Panc1 (cell line): ENCODE measurements around the gene MSRB2.

Source experiments
- CTCF ChIP-seq: fragments of 450-650 bp; IDR thresholded peaks from 2 replicates; pipeline ENCODE4 v1.5.1; 2017; ENCODE audit warnings: mild to moderate bottlenecking
- POLR2AphosphoS5 ChIP-seq: IDR thresholded peaks from 2 replicates; pipeline ENCODE4 v1.6.1; 2012; ENCODE audit warnings: mild to moderate bottlenecking, low read depth, low read length, moderate library complexity
- REST ChIP-seq, 2 experiments: IDR thresholded peaks; 2 replicates each; pipeline ENCODE4 v1.6.1; 2011 to 2012; ENCODE audit warnings: low read depth in 2 of 2, control low read depth in 1 of 2, low read length in 1 of 2, mild to moderate bottlenecking in 1 of 2, moderate library complexity in 1 of 2; ENCODE audit not compliant: insufficient read depth in 1 of 2
- SIN3A ChIP-seq: IDR thresholded peaks from 2 replicates; pipeline ENCODE4 v1.6.1; 2012; ENCODE audit warnings: low read depth, mild to moderate bottlenecking, low read length, moderate library complexity, borderline replicate concordance; ENCODE audit not compliant: insufficient read depth
- TCF7L2 ChIP-seq: IDR thresholded peaks from 2 replicates; pipeline ENCODE4 v1.6.1; 2011; ENCODE audit warnings: mild to moderate bottlenecking, low read depth, low read length, inconsistent platforms

DNA sequence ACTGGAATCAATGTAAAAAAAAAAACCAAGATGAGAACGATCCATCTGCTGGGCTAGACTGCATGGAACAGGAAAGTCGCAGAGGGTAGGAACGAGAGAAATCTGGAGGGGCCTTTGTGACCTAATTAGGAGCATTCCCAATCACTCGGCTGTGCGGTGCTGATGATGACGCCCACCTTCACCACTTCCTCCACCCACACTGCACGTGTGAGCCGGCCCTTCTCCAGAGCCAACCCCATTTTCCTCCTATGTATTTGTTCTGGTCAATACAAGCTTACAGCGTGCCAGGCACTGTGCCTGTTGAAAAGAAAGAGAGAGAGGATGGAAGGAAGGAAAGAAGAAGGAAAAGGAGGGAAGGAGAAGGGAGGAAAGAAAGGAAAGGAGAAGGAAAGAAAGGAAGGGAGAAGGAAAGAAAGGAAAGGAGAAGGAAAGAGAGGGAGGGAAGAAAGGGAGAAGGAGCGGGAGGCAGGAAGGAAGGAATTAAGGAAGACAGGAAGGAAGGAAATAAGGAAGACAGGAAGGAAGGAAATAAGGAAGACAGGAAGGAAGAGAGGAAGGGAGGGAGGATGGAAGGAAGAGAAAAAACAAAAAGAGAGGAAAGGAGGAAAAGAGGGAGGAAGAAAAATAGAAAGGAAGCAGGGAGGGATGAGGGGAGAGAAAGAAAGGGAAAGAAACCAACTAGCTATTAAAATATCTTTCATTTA lies 61.2 kb downstream of the MSRB2 start:
- TF ChIP-seq CTCF (no peak), POLR2AphosphoS5 (no peak), SIN3A (no peak), TCF7L2 (no peak), REST (IDR thresholded peaks at IDR 0.05; ENCODE audit: insufficient read depth in 1 of 2, low read depth in 2 of 2, low read length in 1 of 2) (no peak)
